ENCODE data around the gene NRXN3. TPM values are rescaled to one million over a fixed set of nuclear protein-coding genes. Genes with fewer than 3 reads are reported as not detected.

NRXN3 gene
- total RNA-seq, 1 experiment from 2014 or later = not detected

DNA sequence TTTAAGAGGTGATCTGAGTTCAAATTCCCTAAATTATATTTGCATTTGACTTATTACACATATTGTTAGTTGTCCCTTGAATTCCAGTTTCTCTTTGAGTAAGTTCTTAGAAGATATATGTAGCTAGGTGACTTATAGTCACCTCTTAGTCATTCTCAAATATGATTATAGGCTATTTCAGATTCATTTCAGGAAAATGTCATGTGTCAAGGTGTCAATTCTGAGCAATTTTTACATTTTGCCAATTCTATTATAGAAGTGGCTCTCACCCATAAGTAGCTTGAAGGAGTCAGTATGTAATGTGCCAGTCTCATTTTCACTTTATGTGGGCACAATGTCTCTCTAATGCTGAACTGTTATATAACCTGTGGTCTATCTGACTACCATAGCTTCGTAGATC, 1417.7 kb downstream of the NRXN3 start:
- DNase-seq (ENCODE audit: low read depth, low spot score) (no peak), ATAC-seq (no peak)
- intact Hi-C loops (cut with micrococcal nuclease) = no loop called here
- Histone ChIP-seq H3K9me3 (ENCODE audit: control insufficient read depth in 1 of 2, insufficient read depth in 1 of 2, low read depth in 1 of 2, low read length in 2 of 2) (peaks cover 9 to 28% of the 10 kb centered on the region in 2 experiments; a peak in 2 of 4 replicates), H3K79me2 (ENCODE audit: insufficient read depth, low read length) (no peaks in the 10 kb centered on the region), H4K20me1 (ENCODE audit: insufficient read depth) (no peaks in the 10 kb centered on the region), H3K9me2 (ENCODE audit: insufficient read depth) (no peaks in the 10 kb centered on the region), H3K27ac (ENCODE audit: low read depth, low read length) (no peak overlapping the region), H3K9ac (ENCODE audit: low read length) (no peak overlapping the region), H3K4me3 (replicated peaks in 1 of 2; ENCODE audit: low read depth in 1 of 2, low read length in 2 of 2) (no peak overlapping the region), H3K4me2 (ENCODE audit: low read length) (no peak overlapping the region), H3K36me3 (ENCODE audit: control insufficient read depth in 1 of 2, insufficient read depth in 2 of 2, low read length in 2 of 2) (no peaks in the 10 kb centered on the region), H3K27me3 (ENCODE audit: insufficient read depth, low read length) (no peaks in the 10 kb centered on the region), H2AFZ (ENCODE audit: low read depth, low read length, poor library complexity, severe bottlenecking) (no peak overlapping the region), H3K4me1 (ENCODE audit: control insufficient read depth in 1 of 2, insufficient read depth in 2 of 2, low read length in 2 of 2) (no peaks in the 10 kb centered on the region)
- TF ChIP-seq CBX3 (IDR thresholded peaks at IDR 0.05; ENCODE audit: low read depth) = no peak
- TF ChIP-seq, protein P1, sequence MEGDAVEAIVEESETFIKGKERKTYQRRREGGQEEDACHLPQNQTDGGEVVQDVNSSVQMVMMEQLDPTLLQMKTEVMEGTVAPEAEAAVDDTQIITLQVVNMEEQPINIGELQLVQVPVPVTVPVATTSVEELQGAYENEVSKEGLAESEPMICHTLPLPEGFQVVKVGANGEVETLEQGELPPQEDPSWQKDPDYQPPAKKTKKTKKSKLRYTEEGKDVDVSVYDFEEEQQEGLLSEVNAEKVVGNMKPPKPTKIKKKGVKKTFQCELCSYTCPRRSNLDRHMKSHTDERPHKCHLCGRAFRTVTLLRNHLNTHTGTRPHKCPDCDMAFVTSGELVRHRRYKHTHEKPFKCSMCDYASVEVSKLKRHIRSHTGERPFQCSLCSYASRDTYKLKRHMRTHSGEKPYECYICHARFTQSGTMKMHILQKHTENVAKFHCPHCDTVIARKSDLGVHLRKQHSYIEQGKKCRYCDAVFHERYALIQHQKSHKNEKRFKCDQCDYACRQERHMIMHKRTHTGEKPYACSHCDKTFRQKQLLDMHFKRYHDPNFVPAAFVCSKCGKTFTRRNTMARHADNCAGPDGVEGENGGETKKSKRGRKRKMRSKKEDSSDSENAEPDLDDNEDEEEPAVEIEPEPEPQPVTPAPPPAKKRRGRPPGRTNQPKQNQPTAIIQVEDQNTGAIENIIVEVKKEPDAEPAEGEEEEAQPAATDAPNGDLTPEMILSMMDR (IDR thresholded peaks at IDR 0.05 in 2 of 3, conservative IDR thresholded peaks at IDR 0.05 in 1 of 3; ENCODE audit: borderline replicate concordance in 1 of 3, insufficient read depth in 1 of 3, low read depth in 2 of 3, low read length in 2 of 3) = no peak
- no peak for TF ChIP-seq JUND (IDR thresholded peaks at IDR 0.05)
- TF ChIP-seq FOSL1 (IDR thresholded peaks at IDR 0.05; ENCODE audit: low read depth) = no peak
- no peak for TF ChIP-seq TCF7L2 (IDR thresholded peaks at IDR 0.05; ENCODE audit: borderline replicate concordance, extremely low read depth, insufficient read depth, insufficient read length)
- no peak for TF ChIP-seq SRF (IDR thresholded peaks at IDR 0.05; ENCODE audit: low read depth)
- no peak for TF ChIP-seq ZNF274 (IDR thresholded peaks at IDR 0.05; ENCODE audit: low read depth, low read length)
- no peak for TF ChIP-seq SIN3A (IDR thresholded peaks at IDR 0.05; ENCODE audit: low read depth)
- no peak for TF ChIP-seq CEBPB (IDR thresholded peaks at IDR 0.05; ENCODE audit: low read depth)
- no peak for TF ChIP-seq YY1 (IDR thresholded peaks at IDR 0.05; ENCODE audit: extremely low read depth, insufficient replicate concordance, low read depth, low read length)
- TF ChIP-seq, protein P2, sequence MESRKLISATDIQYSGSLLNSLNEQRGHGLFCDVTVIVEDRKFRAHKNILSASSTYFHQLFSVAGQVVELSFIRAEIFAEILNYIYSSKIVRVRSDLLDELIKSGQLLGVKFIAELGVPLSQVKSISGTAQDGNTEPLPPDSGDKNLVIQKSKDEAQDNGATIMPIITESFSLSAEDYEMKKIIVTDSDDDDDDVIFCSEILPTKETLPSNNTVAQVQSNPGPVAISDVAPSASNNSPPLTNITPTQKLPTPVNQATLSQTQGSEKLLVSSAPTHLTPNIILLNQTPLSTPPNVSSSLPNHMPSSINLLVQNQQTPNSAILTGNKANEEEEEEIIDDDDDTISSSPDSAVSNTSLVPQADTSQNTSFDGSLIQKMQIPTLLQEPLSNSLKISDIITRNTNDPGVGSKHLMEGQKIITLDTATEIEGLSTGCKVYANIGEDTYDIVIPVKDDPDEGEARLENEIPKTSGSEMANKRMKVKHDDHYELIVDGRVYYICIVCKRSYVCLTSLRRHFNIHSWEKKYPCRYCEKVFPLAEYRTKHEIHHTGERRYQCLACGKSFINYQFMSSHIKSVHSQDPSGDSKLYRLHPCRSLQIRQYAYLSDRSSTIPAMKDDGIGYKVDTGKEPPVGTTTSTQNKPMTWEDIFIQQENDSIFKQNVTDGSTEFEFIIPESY (IDR thresholded peaks at IDR 0.05; ENCODE audit: extremely low read depth, insufficient replicate concordance, low read length) = no peak
- TF ChIP-seq, protein P3, sequence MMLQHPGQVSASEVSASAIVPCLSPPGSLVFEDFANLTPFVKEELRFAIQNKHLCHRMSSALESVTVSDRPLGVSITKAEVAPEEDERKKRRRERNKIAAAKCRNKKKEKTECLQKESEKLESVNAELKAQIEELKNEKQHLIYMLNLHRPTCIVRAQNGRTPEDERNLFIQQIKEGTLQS (IDR thresholded peaks at IDR 0.05) = no peak
- no peak for TF ChIP-seq RAD21 (IDR thresholded peaks at IDR 0.05; ENCODE audit: low read depth)
- TF ChIP-seq POLR2A (IDR thresholded peaks at IDR 0.05; ENCODE audit: borderline replicate concordance, extremely low read depth, insufficient read depth, insufficient read length) = no peak
- RAD21 ChIA-PET (ENCODE audit: low non-redundant PET in 1 of 2, low total read pairs in 2 of 2, uncharacterized antibody in 2 of 2, unreplicated experiment in 2 of 2) = no interaction called here
- POLR2A ChIA-PET = no interaction called here
- CTCF ChIA-PET = no interaction called here
- no TSS peak for BruUV-seq (replicated peaks)

Measured in HCT116 (cell line).